Fibroblast of skin of abdomen (primary cell): ENCODE measurements around the gene ERGIC1.
A peak's percentile ranks its signal among the peaks of the same experiment; 100 is the strongest.
"Not testable (repeated sequence)": the region's sequence is repeated elsewhere in the genome, so short reads cannot be mapped to it uniquely, and the experiment has no call there.

Experiments
- DNase-seq: peaks from one replicate; pipeline ENCODE4 v3.0.0-alpha.2; 2013

The ERGIC1 gene

GRCh38 chr5:172883066-172883465 is 49.0 kb downstream of the ERGIC1 start:
- no peak for DNase-seq

- DNase-seq, result no peak
These were observed 51.7 kb downstream of the ERGIC1 start for GRCh38 chr5:172885597-172886340.

GRCh38 chr5:172886476-172886875 is 52.4 kb downstream of the ERGIC1 start:
- DNase-seq, result no peak

GRCh38 chr5:172886974-172887501 is 53.0 kb downstream of the ERGIC1 start:
- peak; percentile 96 for DNase-seq

- DNase-seq, result peak; percentile 96
These were observed 53.6 kb downstream of the ERGIC1 start for GRCh38 chr5:172887692-172888091.

GRCh38 chr5:172890659-172891058 is 56.6 kb downstream of the ERGIC1 start:
- no peak for DNase-seq

GRCh38 chr5:172891716-172892421 is 57.8 kb downstream of the ERGIC1 start:
- DNase-seq, result no peak

GRCh38 chr5:172892713-172893112 is 58.7 kb downstream of the ERGIC1 start:
- DNase-seq, result no peak

GRCh38 chr5:172894767-172895388 is 60.8 kb downstream of the ERGIC1 start:
- no peak for DNase-seq

- no peak for DNase-seq
These were observed 61.5 kb downstream of the ERGIC1 start for GRCh38 chr5:172895549-172895948.

- DNase-seq, result no peak
These were observed 62.4 kb downstream of the ERGIC1 start for GRCh38 chr5:172896465-172896864.

GRCh38 chr5:172897067-172897466 is 63.0 kb downstream of the ERGIC1 start:
- DNase-seq, result not testable (repeated sequence)

GRCh38 chr5:172897481-172898217 is 63.6 kb downstream of the ERGIC1 start:
- DNase-seq, result peak; percentile 95

GRCh38 chr5:172898218-172898842 is 64.3 kb downstream of the ERGIC1 start:
- DNase-seq, result no peak

GRCh38 chr5:172898843-172899369 is 64.9 kb downstream of the ERGIC1 start:
- DNase-seq, result no peak

GRCh38 chr5:172899436-172899835 is 65.4 kb downstream of the ERGIC1 start:
- DNase-seq, result no peak

- DNase-seq, result peak; percentile 86
These were observed 67.1 kb downstream of the ERGIC1 start for GRCh38 chr5:172901012-172901780.

GRCh38 chr5:172901788-172902496 is 67.9 kb downstream of the ERGIC1 start:
- peak; percentile 54 for DNase-seq

- peak; percentile 97 for DNase-seq
These were observed 68.7 kb downstream of the ERGIC1 start for GRCh38 chr5:172902497-172903472.
